Smooth muscle cell (in vitro differentiated cells): ENCODE measurements around the gene ZHX3. TPM values are rescaled to one million over a fixed set of nuclear protein-coding genes. Genes with fewer than 3 reads are reported as not detected.

ENCODE experiments used
- DNase-seq: peaks from one replicate; lab custom pipeline; 2025; ENCODE audit not compliant: unreplicated experiment; lab: John Stamatoyannopoulos, UW
- H2AFZ ChIP-seq: fragments of 200-600 bp; sonication (generic); 2 replicates; pipeline ENCODE4 v1.6.0; 2016; ENCODE audit warnings: antibody characterized with exemption, low read depth, mild to moderate bottlenecking
- H3F3A ChIP-seq: fragments of 200-600 bp; sonication (generic); 2 replicates; pipeline ENCODE4 v1.6.0; 2017; ENCODE audit warnings: antibody characterized with exemption, low read depth
- H3K27ac ChIP-seq: fragments of 200-600 bp; sonication (generic); 2 replicates; pipeline ENCODE4 v1.5.1; 2016; ENCODE audit warnings: low read depth, mild to moderate bottlenecking
- H3K27me3 ChIP-seq: fragments of 200-600 bp; sonication (generic); 2 replicates; pipeline ENCODE4 v1.6.1; 2016; ENCODE audit warnings: low read depth, mild to moderate bottlenecking
- H3K36me3 ChIP-seq: fragments of 200-600 bp; sonication (generic); 2 replicates; pipeline ENCODE4 v1.5.1; 2016; ENCODE audit warnings: low read depth
- H3K4me1 ChIP-seq: fragments of 200-600 bp; sonication (generic); 2 replicates; pipeline ENCODE4 v1.5.1; 2016; ENCODE audit warnings: low read depth
- H3K4me2 ChIP-seq: fragments of 200-600 bp; sonication (generic); 2 replicates; pipeline ENCODE4 v1.6.0; 2016; ENCODE audit warnings: mild to moderate bottlenecking
- H3K4me3 ChIP-seq: fragments of 200-600 bp; sonication (generic); 2 replicates; pipeline ENCODE4 v1.5.1; 2016; ENCODE audit warnings: mild to moderate bottlenecking
- H3K79me2 ChIP-seq: fragments of 200-600 bp; sonication (generic); 2 replicates; pipeline ENCODE4 v1.6.0; 2016; ENCODE audit warnings: low read depth, mild to moderate bottlenecking
- H3K9ac ChIP-seq: fragments of 200-600 bp; sonication (generic); 2 replicates; pipeline ENCODE4 v1.6.0; 2016; ENCODE audit warnings: low read depth
- H3K9me3 ChIP-seq: fragments of 200-600 bp; sonication (generic); replicated peaks from 2 replicates; pipeline ENCODE4 v1.5.1; 2016; ENCODE audit warnings: low read depth
- H4K20me1 ChIP-seq: fragments of 200-600 bp; sonication (generic); 2 replicates; pipeline ENCODE4 v1.6.0; 2016; ENCODE audit warnings: low read depth
- CTCF ChIP-seq: fragments of 200-600 bp; sonication (generic); IDR thresholded peaks from 2 replicates; pipeline ENCODE4 v1.5.1; 2017; ENCODE audit warnings: borderline replicate concordance, mild to moderate bottlenecking, antibody characterized with exemption; ENCODE audit not compliant: insufficient read depth, poor library complexity, severe bottlenecking
- WGBS: methylation state at CpG from one replicate; pipeline ENCODE4 v1.1.7; 2016; ENCODE audit warnings: low lambda C conversion rate; 5-methylcytosine and 5-hydroxymethylcytosine counted together
- polyA plus RNA-seq: library from polyadenylated mRNA; unstranded; fragments of >200 nt; fragmentation: Nextera tagmentation; extraction: Ambion mirVana; gene quantifications from 2 replicates; pipeline ENCODE4 v1.2.1, GENCODE V29; 2016
- total RNA-seq: library from RNA; depleted of rRNA; stranded (reverse); fragments of >200 nt; gene quantifications from 2 replicates; pipeline ENCODE4 v1.2.3, GENCODE V29; 2014

Gene ZHX3
- total RNA-seq (7.7 and 10.1 TPM in 2 replicates), polyA plus RNA-seq (16.9 and 17.1 TPM in 2 replicates)

GRCh38 chr20:41317546-41318270, at the start of gene ZHX3:
Gene ZHX3 (minus strand): TSS chr20:41317731. CDS start chr20:41204916, 112,815 bp downstream.
- Histone ChIP-seq H3K4me2 (peak within 1 kb of the TSS; percentile 88), H2AFZ (peak within 1 kb of the TSS; percentile 88), H3K9ac (peak within 1 kb of the TSS; percentile 82), H3K9me3 (no peaks in the 10 kb centered on the region), H3K27me3 (no peaks in the 10 kb centered on the region), H3K79me2 (peaks cover 28% of the 10 kb centered on the region), H3K36me3 (no peaks in the 10 kb centered on the region), H3F3A (no peaks in the 10 kb centered on the region), H3K4me3 (peak within 1 kb of the TSS; percentile 64), H4K20me1 (no peaks in the 10 kb centered on the region), H3K27ac (peak within 1 kb of the TSS; percentile 93), H3K4me1 (no peaks in the 10 kb centered on the region)
- WGBS, result 2% methylated on average over 46 of the region's 64 CpGs
- peak; percentile 84 for DNase-seq
- TF ChIP-seq CTCF, result no peak

- Histone ChIP-seq H4K20me1 (no peaks in the 10 kb centered on the region), H2AFZ (no peak overlapping the region), H3K27ac (no peak overlapping the region), H3K36me3 (no peaks in the 10 kb centered on the region), H3F3A (no peaks in the 10 kb centered on the region), H3K4me1 (peaks cover 6% of the 10 kb centered on the region), H3K4me3 (no peak overlapping the region), H3K79me2 (no peaks in the 10 kb centered on the region), H3K4me2 (no peak overlapping the region), H3K9me3 (no peaks in the 10 kb centered on the region), H3K27me3 (peaks cover 39% of the 10 kb centered on the region), H3K9ac (no peak overlapping the region)
- no peak for DNase-seq
- TF ChIP-seq CTCF, result no peak
- WGBS, result 71% methylated on average over 13 of the region's 13 CpGs
Observed at GRCh38 chr20:41367393-41367695, 49.8 kb upstream of the ZHX3 start.

GRCh38 chr20:41366546-41367392, 49.2 kb upstream of the ZHX3 start, which contains the start of gene EMILIN3:
Gene EMILIN3 (minus strand): TSS chr20:41366818. CDS start chr20:41366634, 184 bp downstream.
- Histone ChIP-seq H3K9ac (no peak within 1 kb of the TSS), H3K27me3 (peaks cover 39% of the 10 kb centered on the region), H4K20me1 (no peaks in the 10 kb centered on the region), H3K9me3 (no peaks in the 10 kb centered on the region), H3K36me3 (no peaks in the 10 kb centered on the region), H3K4me2 (peak within 1 kb of the TSS; percentile 86), H2AFZ (no peak within 1 kb of the TSS), H3K4me3 (peak within 1 kb of the TSS; percentile 46), H3K79me2 (no peaks in the 10 kb centered on the region), H3K27ac (no peak within 1 kb of the TSS), H3K4me1 (peaks cover 6% of the 10 kb centered on the region), H3F3A (no peaks in the 10 kb centered on the region)
- 14% methylated on average over 37 of the region's 93 CpGs for WGBS
- no peak for DNase-seq
- TF ChIP-seq CTCF, result no peak
